HepG2 (cell line): ENCODE measurements around the gene TRPC6. TPM values are rescaled to one million over a fixed set of nuclear protein-coding genes. Genes with fewer than 3 reads are reported as not detected.

Experiments
- ATAC-seq: fragments of 200-7000 bp; cut with Tn5 transposase; 3 replicates; pipeline ENCODE4 v1.9.1; 2020; ENCODE audit warnings: mild to moderate bottlenecking, moderate library complexity
- BruUV-seq: library from RNA; stranded (reverse); fragments of 400-500 nt; replicated peaks from 2 replicates; lab custom pipeline; 2021; lab: Mats Ljungman, UMichigan
- CTCF ChIA-PET: fragments of 300-600 bp; formaldehyde crosslinking; extraction: SDS; loops from one replicate; lab custom pipeline; 2021; ENCODE audit warnings: low total read pairs, inconsistent platforms, low intra/inter-chr PET ratio; lab: Yijun Ruan, JAX
- POLR2A ChIA-PET: fragments of 350-600 bp; sonication (Branson Sonifier 250); formaldehyde crosslinking; loops from one replicate; lab custom pipeline; 2020; ENCODE audit warnings: antibody characterized with exemption, inconsistent platforms; lab: Yijun Ruan, JAX
- DNase-seq: peaks from one replicate; pipeline ENCODE4 v3.0.0-alpha.2; 2015; ENCODE audit warnings: low spot score
- FAIRE-seq: peaks from 3 replicates; lab custom pipeline; 2011; peaks lifted over from hg19 to GRCh38; lab: Jason Lieb, UNC
- H2AFZ ChIP-seq: one replicate; pipeline ENCODE4 v1.6.1; 2011; ENCODE audit warnings: low read length, inconsistent platforms
- H3K27ac ChIP-seq: fragments of 300-600 bp; 3 replicates; pipeline ENCODE4 v1.8.0; 2011; ENCODE audit warnings: mixed run types, mild to moderate bottlenecking, mixed read lengths, low read length, inconsistent platforms; ENCODE audit not compliant: insufficient read depth; ENCODE audit errors: extremely low read length
- H3K27me3 ChIP-seq, 2 experiments: fragments of 200-600 bp in 1 of 2; 2 replicates in 1 of 2; 3 replicates in 1 of 2; pipeline versions ENCODE4 v1.6.0 to v1.8.0; 2011; ENCODE audit warnings: low read length in 2 of 2, mild to moderate bottlenecking in 2 of 2, moderate library complexity in 2 of 2, inconsistent platforms in 1 of 2; ENCODE audit not compliant: insufficient read depth in 2 of 2, control insufficient read depth in 1 of 2
- H3K36me3 ChIP-seq, 2 experiments: fragments of 200-600 bp in 1 of 2; replicated peaks in 1 of 2; 2 replicates in 1 of 2; 3 replicates in 1 of 2; pipeline versions ENCODE4 v1.5.1 to v1.8.0; 2011; ENCODE audit warnings: low read length in 2 of 2, inconsistent platforms in 1 of 2; ENCODE audit not compliant: insufficient read depth in 2 of 2, control insufficient read depth in 1 of 2
- H3K4me1 ChIP-seq: 2 replicates; pipeline ENCODE4 v1.5.1; 2012; ENCODE audit warnings: low read length, inconsistent platforms; ENCODE audit not compliant: insufficient read depth
- H3K4me2 ChIP-seq: 2 replicates; pipeline ENCODE4 v1.6.0; 2011; ENCODE audit warnings: low read depth, low read length, inconsistent platforms
- H3K4me3 ChIP-seq, 3 experiments: fragments of 200-600 bp in 1 of 3; sonication (generic), shearing (Covaris generic) in 1 of 3; replicated peaks in 1 of 3; 2 replicates each; pipeline ENCODE4 v1.5.1; 2011 to 2016; ENCODE audit warnings: low read length in 3 of 3, inconsistent platforms in 2 of 3, low read depth in 2 of 3, mild to moderate bottlenecking in 2 of 3, control low read depth in 1 of 3, mixed read lengths in 1 of 3; ENCODE audit not compliant: insufficient read depth in 1 of 3
- H3K79me2 ChIP-seq: one replicate; pipeline ENCODE4 v1.6.1; 2011; ENCODE audit warnings: low read length, inconsistent platforms; ENCODE audit not compliant: insufficient read depth
- H3K9ac ChIP-seq: 2 replicates; pipeline ENCODE4 v1.6.0; 2011; ENCODE audit warnings: mild to moderate bottlenecking, low read depth, low read length, inconsistent platforms; ENCODE audit not compliant: insufficient read depth
- H3K9me3 ChIP-seq: 2 replicates; pipeline ENCODE4 v1.5.1; 2012; ENCODE audit warnings: mild to moderate bottlenecking, low read length
- H4K20me1 ChIP-seq: 2 replicates; pipeline ENCODE4 v1.6.0; 2011; ENCODE audit warnings: inconsistent platforms, mild to moderate bottlenecking, low read length, moderate library complexity; ENCODE audit not compliant: insufficient read depth
- AHR ChIP-seq: IDR thresholded peaks from 2 replicates; pipeline ENCODE4 v1.6.1; 2018; ENCODE audit warnings: missing genetic modification reagents, missing compliant biosample characterization
- MTA1 ChIP-seq: sonication (generic); formaldehyde crosslinking; IDR thresholded peaks from 2 replicates; pipeline ENCODE4 v1.4.0; 2020; ENCODE audit warnings: missing genetic modification reagents, mild to moderate bottlenecking, borderline replicate concordance
- ZFAT ChIP-seq: sonication (generic); formaldehyde crosslinking; conservative IDR thresholded peaks from 2 replicates; pipeline ENCODE4 v1.8.1; 2023; ENCODE audit warnings: missing genetic modification reagents, inconsistent platforms
- ZNF331 ChIP-seq: sonication (generic); formaldehyde crosslinking; IDR thresholded peaks from 2 replicates; pipeline ENCODE4 v1.4.0; 2020; ENCODE audit warnings: missing genetic modification reagents
- ZNF746 ChIP-seq: sonication (generic); formaldehyde crosslinking; IDR thresholded peaks from 2 replicates; pipeline ENCODE4 v1.8.0; 2022; ENCODE audit warnings: mild to moderate bottlenecking, missing genetic modification reagents
- WGBS: methylation state at CpG from one replicate; pipeline ENCODE4 v1.1.6; 2017; ENCODE audit warnings: low lambda C conversion rate; 5-methylcytosine and 5-hydroxymethylcytosine counted together
- in situ Hi-C: cut with HindIII; loops from 2 replicates; pipeline ENCODE4 v1.10.0; 2017; ENCODE audit warnings: low pct_unique_long_range_greater_than_20kb; ENCODE audit not compliant: extremely low pct_ligation_motif_present
- intact Hi-C: fragments of 100-400 bp; cut with micrococcal nuclease; formaldehyde crosslinking; loops from one replicate; pipeline ENCODE4 v1.10.0; 2022; ENCODE audit not compliant: unreplicated experiment
- polyA plus RNA-seq, 8 experiments: library from polyadenylated mRNA; depleted of rRNA in 3 of 8; stranded (reverse) in 7 of 8; unstranded in 1 of 8; fragments of >200 nt; fragmentation: Illumina TruSeq in 4 of 8; extraction: Trizol in 4 of 8; gene quantifications; 2 replicates each; pipeline versions ENCODE4 v1.2.1 to v1.2.3, GENCODE V29; 2011 to 2016; ENCODE audit warnings: low read depth in 4 of 8, missing spikeins in 1 of 8, mixed read lengths in 1 of 8; ENCODE audit not compliant: insufficient read depth in 1 of 8
- total RNA-seq, 5 experiments: library from RNA; depleted of rRNA; stranded (reverse); fragments of >200 nt; fragmentation: Illumina TruSeq; extraction: Trizol; gene quantifications; 2 replicates each; pipeline ENCODE4 v1.2.3, GENCODE V29; 2016; ENCODE audit warnings: low read depth in 1 of 5
- TF ChIP-seq, protein P1 (sequence below): sonication (generic); formaldehyde crosslinking; IDR thresholded peaks from 2 replicates; pipeline ENCODE4 v1.5.1; 2020; ENCODE audit warnings: mild to moderate bottlenecking, missing genetic modification reagents, moderate library complexity

Gene TRPC6
- total and polyA plus RNA-seq, 2 of the 13 experiments (the other 11 are each of a cell fraction or from before 2014, with no cell fraction given), result not detected

DNA sequence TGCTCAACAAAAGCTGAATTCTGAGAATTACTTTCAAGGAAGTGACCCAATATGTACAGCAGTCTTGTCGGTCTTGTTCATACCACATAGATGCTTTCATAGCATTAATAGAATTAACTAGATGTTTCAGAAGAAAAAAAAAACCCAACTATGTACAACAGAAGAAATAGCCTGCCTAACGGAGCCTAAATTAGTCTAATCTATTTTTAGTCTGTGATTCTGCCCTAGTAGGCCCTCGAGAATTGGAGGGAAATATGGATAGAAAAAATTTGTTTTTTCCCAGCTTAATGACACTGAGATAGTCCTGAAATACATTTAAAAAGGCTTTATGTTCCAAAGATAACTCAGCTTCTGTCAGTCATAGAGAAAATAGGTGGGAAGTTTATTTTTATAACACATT lies 17.1 kb upstream of the TRPC6 start (continued):
- TF ChIP-seq MTA1 (CRISPR knock-in tag) (no peak), ZNF746 (CRISPR knock-in tag) (no peak)

DNA sequence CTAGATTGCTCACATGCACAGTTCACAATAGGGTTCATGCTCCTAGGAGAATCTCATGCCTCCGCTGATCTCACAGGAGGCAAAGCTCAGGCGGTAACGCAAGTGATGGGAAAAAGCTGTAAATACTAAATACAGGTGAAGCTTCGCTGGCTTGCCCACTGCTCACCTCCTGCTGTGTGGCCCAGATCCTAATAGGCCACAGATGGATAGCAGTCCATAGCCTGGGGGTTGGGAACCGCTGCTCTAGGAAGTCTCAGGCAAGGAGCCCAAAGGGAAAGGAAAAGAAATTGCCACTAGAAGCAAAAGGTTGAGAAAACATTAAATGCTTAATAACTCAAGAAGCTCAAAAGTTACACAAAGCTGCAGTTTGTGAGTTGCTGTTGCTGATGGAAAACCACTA lies 3.2 kb upstream of the TRPC6 start:
- POLR2A ChIA-PET, result no interaction called here
- in situ Hi-C loops (no loop called here), intact Hi-C loops (no loop called here)
- Histone ChIP-seq H3K4me3 (no peak overlapping the region), H3K4me2 (no peak overlapping the region), H3K4me1 (no peaks in the 10 kb centered on the region), H3K36me3 (no peaks in the 10 kb centered on the region), H3K27ac (no peak overlapping the region), H2AFZ (no peak overlapping the region), H4K20me1 (no peaks in the 10 kb centered on the region), H3K9me3 (no peaks in the 10 kb centered on the region), H3K79me2 (no peaks in the 10 kb centered on the region), H3K27me3 (peaks cover 0 to 11% of the 10 kb centered on the region in 2 experiments; a peak in 2 of 5 replicates), H3K9ac (no peak overlapping the region)
- TF ChIP-seq ZFAT (no peak), ZNF331 (CRISPR knock-in tag) (no peak), AHR (CRISPR knock-in tag) (no peak)
- TF ChIP-seq, protein P1, sequence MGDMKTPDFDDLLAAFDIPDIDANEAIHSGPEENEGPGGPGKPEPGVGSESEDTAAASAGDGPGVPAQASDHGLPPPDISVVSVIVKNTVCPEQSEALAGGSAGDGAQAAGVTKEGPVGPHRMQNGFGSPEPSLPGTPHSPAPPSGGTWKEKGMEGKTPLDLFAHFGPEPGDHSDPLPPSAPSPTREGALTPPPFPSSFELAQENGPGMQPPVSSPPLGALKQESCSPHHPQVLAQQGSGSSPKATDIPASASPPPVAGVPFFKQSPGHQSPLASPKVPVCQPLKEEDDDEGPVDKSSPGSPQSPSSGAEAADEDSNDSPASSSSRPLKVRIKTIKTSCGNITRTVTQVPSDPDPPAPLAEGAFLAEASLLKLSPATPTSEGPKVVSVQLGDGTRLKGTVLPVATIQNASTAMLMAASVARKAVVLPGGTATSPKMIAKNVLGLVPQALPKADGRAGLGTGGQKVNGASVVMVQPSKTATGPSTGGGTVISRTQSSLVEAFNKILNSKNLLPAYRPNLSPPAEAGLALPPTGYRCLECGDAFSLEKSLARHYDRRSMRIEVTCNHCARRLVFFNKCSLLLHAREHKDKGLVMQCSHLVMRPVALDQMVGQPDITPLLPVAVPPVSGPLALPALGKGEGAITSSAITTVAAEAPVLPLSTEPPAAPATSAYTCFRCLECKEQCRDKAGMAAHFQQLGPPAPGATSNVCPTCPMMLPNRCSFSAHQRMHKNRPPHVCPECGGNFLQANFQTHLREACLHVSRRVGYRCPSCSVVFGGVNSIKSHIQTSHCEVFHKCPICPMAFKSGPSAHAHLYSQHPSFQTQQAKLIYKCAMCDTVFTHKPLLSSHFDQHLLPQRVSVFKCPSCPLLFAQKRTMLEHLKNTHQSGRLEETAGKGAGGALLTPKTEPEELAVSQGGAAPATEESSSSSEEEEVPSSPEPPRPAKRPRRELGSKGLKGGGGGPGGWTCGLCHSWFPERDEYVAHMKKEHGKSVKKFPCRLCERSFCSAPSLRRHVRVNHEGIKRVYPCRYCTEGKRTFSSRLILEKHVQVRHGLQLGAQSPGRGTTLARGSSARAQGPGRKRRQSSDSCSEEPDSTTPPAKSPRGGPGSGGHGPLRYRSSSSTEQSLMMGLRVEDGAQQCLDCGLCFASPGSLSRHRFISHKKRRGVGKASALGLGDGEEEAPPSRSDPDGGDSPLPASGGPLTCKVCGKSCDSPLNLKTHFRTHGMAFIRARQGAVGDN (CRISPR knock-in tag), result no peak
- ATAC-seq, result no peak
- 48% methylated on average over 5 of the region's 5 CpGs for WGBS
- no peak for FAIRE-seq
- no TSS peak for BruUV-seq
- CTCF ChIA-PET, result no interaction called here
- no peak for DNase-seq
